Stimulated activated CD4-positive, alpha-beta T cell treated with anti-CD3 and anti-CD28 coated beads, Interleukin-4, amount 100 ng/mL, for 1 hour (primary cell): ENCODE data around the gene SGK1.
"Not testable (repeated sequence)": the region's sequence is repeated elsewhere in the genome, so short reads cannot be mapped to it uniquely, and the experiment has no call there.

Source experiments
- DNase-seq: peaks from one replicate; pipeline ENCODE4 v3.0.0-alpha.2; 2020

The SGK1 gene

GRCh38 chr6:134326192-134326591, 8.3 kb upstream of the SGK1 start:
- not testable (repeated sequence) for DNase-seq

- no peak for DNase-seq
Observed at GRCh38 chr6:134324766-134325165, 6.9 kb upstream of the SGK1 start.

GRCh38 chr6:134324141-134324540, 6.2 kb upstream of the SGK1 start:
- no peak for DNase-seq

GRCh38 chr6:134323698-134324097, 5.8 kb upstream of the SGK1 start:
- peak; percentile 10 for DNase-seq

- DNase-seq = no peak
Observed at GRCh38 chr6:134323294-134323693, 5.4 kb upstream of the SGK1 start.

GRCh38 chr6:134322216-134322615, 4.3 kb upstream of the SGK1 start:
- DNase-seq = no peak

GRCh38 chr6:134321246-134321645, 3.3 kb upstream of the SGK1 start:
- DNase-seq = no peak

- not testable (repeated sequence) for DNase-seq
Observed at GRCh38 chr6:134319686-134320085, 1.8 kb upstream of the SGK1 start.

- DNase-seq = no peak
Observed at GRCh38 chr6:134318974-134319281, 1.0 kb upstream of the SGK1 start.

- DNase-seq = no peak
Observed at GRCh38 chr6:134318236-134318973, 493 bp upstream of the SGK1 start.

GRCh38 chr6:134316733-134317431, 1.0 kb downstream of the SGK1 start:
- no peak for DNase-seq

GRCh38 chr6:134315974-134316441, 1.9 kb downstream of the SGK1 start:
- DNase-seq = no peak

- DNase-seq = no peak
Observed at GRCh38 chr6:134315189-134315588, 2.7 kb downstream of the SGK1 start.

- no peak for DNase-seq
Observed at GRCh38 chr6:134314006-134314821, 3.7 kb downstream of the SGK1 start.

GRCh38 chr6:134312038-134312660, 5.8 kb downstream of the SGK1 start:
- no peak for DNase-seq

GRCh38 chr6:134310817-134311216, 7.1 kb downstream of the SGK1 start:
- no peak for DNase-seq

GRCh38 chr6:134309983-134310605, 7.8 kb downstream of the SGK1 start:
- DNase-seq = no peak

- DNase-seq = no peak
Observed at GRCh38 chr6:134309227-134309626, 8.7 kb downstream of the SGK1 start.

GRCh38 chr6:134308800-134309199, 9.1 kb downstream of the SGK1 start:
- no peak for DNase-seq

GRCh38 chr6:134307870-134308269, 10.0 kb downstream of the SGK1 start:
- DNase-seq = no peak

- no peak for DNase-seq
Observed at GRCh38 chr6:134307075-134307474, 10.8 kb downstream of the SGK1 start.

- not testable (repeated sequence) for DNase-seq
Observed at GRCh38 chr6:134304381-134304780, 13.5 kb downstream of the SGK1 start.

- no peak for DNase-seq
Observed at GRCh38 chr6:134303891-134304290, 14.0 kb downstream of the SGK1 start.
